Thyroid gland (tissue), 4 donors: ENCODE results near the gene UBE2G1.

Experiments used
- POLR2A ChIP-seq, 2 donors: fragments of 450-650 bp; IDR thresholded peaks; one replicate each; pipeline ENCODE4 v1.6.1; 2017; ENCODE audit warnings: antibody characterized with exemption in 2 of 2, mild to moderate bottlenecking in 2 of 2, moderate library complexity in 1 of 2
- TF ChIP-seq, protein P1 (sequence below), 6 experiments: fragments of 200-600 bp in 3 of 6; fragments of 450-650 bp in 3 of 6; sonication (generic) in 3 of 6; IDR thresholded peaks; one replicate each; pipeline ENCODE4 v1.5.1; 2016 to 2019; ENCODE audit warnings: antibody characterized with exemption in 6 of 6, mild to moderate bottlenecking in 2 of 6, inconsistent platforms in 1 of 6, moderate library complexity in 1 of 6

DNA sequence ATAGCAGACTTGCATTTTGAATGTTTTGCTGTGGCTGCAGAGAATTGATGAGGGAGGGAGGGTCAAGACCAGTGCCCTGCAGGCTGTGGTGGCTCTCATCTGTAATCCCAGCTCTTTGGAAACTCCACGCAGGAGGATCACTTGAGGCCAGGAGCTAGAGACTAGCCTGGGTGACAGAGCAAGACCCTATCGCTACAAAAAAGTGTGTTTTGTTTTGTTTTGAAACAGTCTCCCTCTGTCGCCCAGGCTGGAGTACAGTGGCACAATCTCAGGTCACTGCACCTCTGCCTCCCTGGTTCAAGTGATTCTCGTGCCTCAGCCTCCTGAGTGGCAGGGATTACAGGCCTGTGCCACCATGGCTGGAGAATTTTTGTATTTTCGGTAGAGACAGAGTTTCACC is 1.9 kb upstream of the UBE2G1 start:
- TF ChIP-seq POLR2A (IDR thresholded peaks at IDR 0.05): no peak
- TF ChIP-seq, protein P1, sequence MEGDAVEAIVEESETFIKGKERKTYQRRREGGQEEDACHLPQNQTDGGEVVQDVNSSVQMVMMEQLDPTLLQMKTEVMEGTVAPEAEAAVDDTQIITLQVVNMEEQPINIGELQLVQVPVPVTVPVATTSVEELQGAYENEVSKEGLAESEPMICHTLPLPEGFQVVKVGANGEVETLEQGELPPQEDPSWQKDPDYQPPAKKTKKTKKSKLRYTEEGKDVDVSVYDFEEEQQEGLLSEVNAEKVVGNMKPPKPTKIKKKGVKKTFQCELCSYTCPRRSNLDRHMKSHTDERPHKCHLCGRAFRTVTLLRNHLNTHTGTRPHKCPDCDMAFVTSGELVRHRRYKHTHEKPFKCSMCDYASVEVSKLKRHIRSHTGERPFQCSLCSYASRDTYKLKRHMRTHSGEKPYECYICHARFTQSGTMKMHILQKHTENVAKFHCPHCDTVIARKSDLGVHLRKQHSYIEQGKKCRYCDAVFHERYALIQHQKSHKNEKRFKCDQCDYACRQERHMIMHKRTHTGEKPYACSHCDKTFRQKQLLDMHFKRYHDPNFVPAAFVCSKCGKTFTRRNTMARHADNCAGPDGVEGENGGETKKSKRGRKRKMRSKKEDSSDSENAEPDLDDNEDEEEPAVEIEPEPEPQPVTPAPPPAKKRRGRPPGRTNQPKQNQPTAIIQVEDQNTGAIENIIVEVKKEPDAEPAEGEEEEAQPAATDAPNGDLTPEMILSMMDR (IDR thresholded peaks at IDR 0.05): no peak
